ENCODE data around the gene PFKM.

The PFKM gene

GRCh38 chr12:48078901-48079300 is 40.3 kb upstream of the PFKM start:
- WGBS (ENCODE audit: extremely low coverage, insufficient coverage, insufficient read length) = no CpG with 5 or more reads among the region's 5 CpGs

GRCh38 chr12:48080285-48080684 is 38.9 kb upstream of the PFKM start:
- H2BK120ac ChIP-seq (ENCODE audit: insufficient read depth, low read length, poor library complexity) = no peak overlapping the region
- H3K23ac ChIP-seq (ENCODE audit: low read length) = no peak overlapping the region
- no peak overlapping the region for H4K8ac ChIP-seq (ENCODE audit: low read depth, low read length)

More at GRCh38 chr12:48078901-48079300, 40.3 kb upstream of the PFKM start:
- peak in 1 of 2 donors; percentile 12 for DNase-seq
- Histone ChIP-seq H2BK120ac (ENCODE audit: insufficient read depth, low read length, poor library complexity) (no peak overlapping the region), H3K4me3 (ENCODE audit: low read depth, low read length) (no peak overlapping the region), H2BK12ac (ENCODE audit: low read length) (no peak overlapping the region), H2AFZ (ENCODE audit: insufficient read depth, low read length, poor library complexity) (no peak overlapping the region), H3K18ac (ENCODE audit: low read length) (no peak overlapping the region), H3K14ac (ENCODE audit: low read length) (no peak overlapping the region), H3K9ac (ENCODE audit: low read length) (no peak overlapping the region), H3K4me2 (ENCODE audit: low read length) (no peak overlapping the region), H4K8ac (ENCODE audit: low read depth, low read length) (no peak overlapping the region), H3K79me2 (ENCODE audit: control insufficient read depth, insufficient read depth, low read length, poor library complexity) (no peaks in the 10 kb centered on the region), H4K91ac (ENCODE audit: low read depth, low read length) (no peak overlapping the region), H2AK5ac (ENCODE audit: low read length) (no peak overlapping the region), H3K4ac (ENCODE audit: low read depth, low read length) (no peak overlapping the region), H3K36me3 (ENCODE audit: control insufficient read depth in 1 of 2, insufficient read depth in 2 of 2, low read length in 2 of 2) (peaks cover 10 to 13% of the 10 kb centered on the region in 2 experiments), H4K12ac (ENCODE audit: low read depth, low read length) (no peak overlapping the region), H3K4me1 (ENCODE audit: control insufficient read depth in 1 of 2, insufficient read depth in 2 of 2, low read length in 2 of 2) (no peaks in the 10 kb centered on the region), H2BK5ac (ENCODE audit: low read depth, low read length, poor library complexity) (no peak overlapping the region), H3K27ac (ENCODE audit: low read depth, low read length) (no peak overlapping the region), H3K79me1 (ENCODE audit: low read length) (no peaks in the 10 kb centered on the region), H3K23ac (ENCODE audit: low read length) (no peak overlapping the region), H3K27me3 (ENCODE audit: insufficient read depth, low read length) (no peaks in the 10 kb centered on the region), H3K9me3 (ENCODE audit: insufficient read depth, low read depth, low read length) (no peaks in the 10 kb centered on the region)

GRCh38 chr12:48080821-48081220 is 38.3 kb upstream of the PFKM start:
- no peak overlapping the region for H3K4me2 ChIP-seq (ENCODE audit: low read length)
- H2AK5ac ChIP-seq (ENCODE audit: low read length) = no peak overlapping the region
- H3K4ac ChIP-seq (ENCODE audit: low read depth, low read length) = no peak overlapping the region
- WGBS (ENCODE audit: extremely low coverage, insufficient coverage, insufficient read length) = no CpG with 5 or more reads among the region's 3 CpGs
- H3K14ac ChIP-seq (ENCODE audit: low read length) = no peak overlapping the region
- H2AFZ ChIP-seq (ENCODE audit: insufficient read depth, low read length, poor library complexity) = no peak overlapping the region
- no peaks in the 10 kb centered on the region for H3K79me2 ChIP-seq (ENCODE audit: control insufficient read depth, insufficient read depth, low read length, poor library complexity)
- DNase-seq = no peak
- H3K9me3 ChIP-seq (ENCODE audit: insufficient read depth, low read depth, low read length) = no peaks in the 10 kb centered on the region
- peaks cover 13 to 17% of the 10 kb centered on the region in 2 experiments for H3K36me3 ChIP-seq (ENCODE audit: control insufficient read depth in 1 of 2, insufficient read depth in 2 of 2, low read length in 2 of 2)
- no peaks in the 10 kb centered on the region for H3K79me1 ChIP-seq (ENCODE audit: low read length)
- H3K27ac ChIP-seq (ENCODE audit: low read depth, low read length) = no peak overlapping the region
- no peak overlapping the region for H2BK12ac ChIP-seq (ENCODE audit: low read length)
- no peak overlapping the region for H3K4me3 ChIP-seq (ENCODE audit: low read depth, low read length)
- no peak overlapping the region for H4K12ac ChIP-seq (ENCODE audit: low read depth, low read length)
- no peak overlapping the region for H2BK5ac ChIP-seq (ENCODE audit: low read depth, low read length, poor library complexity)
- no peaks in the 10 kb centered on the region for H3K4me1 ChIP-seq (ENCODE audit: control insufficient read depth in 1 of 2, insufficient read depth in 2 of 2, low read length in 2 of 2)
- no peak overlapping the region for H3K23ac ChIP-seq (ENCODE audit: low read length)
- no peak overlapping the region for H2BK120ac ChIP-seq (ENCODE audit: insufficient read depth, low read length, poor library complexity)
- no peak overlapping the region for H3K18ac ChIP-seq (ENCODE audit: low read length)
- no peak overlapping the region for H4K8ac ChIP-seq (ENCODE audit: low read depth, low read length)
- no peak overlapping the region for H4K91ac ChIP-seq (ENCODE audit: low read depth, low read length)
- no peak overlapping the region for H3K9ac ChIP-seq (ENCODE audit: low read length)
- no peaks in the 10 kb centered on the region for H3K27me3 ChIP-seq (ENCODE audit: insufficient read depth, low read length)

More at GRCh38 chr12:48080285-48080684, 38.9 kb upstream of the PFKM start:
- no CpG with 5 or more reads among the region's 5 CpGs for WGBS (ENCODE audit: extremely low coverage, insufficient coverage, insufficient read length)
- Histone ChIP-seq H3K18ac (ENCODE audit: low read length) (no peak overlapping the region), H3K79me1 (ENCODE audit: low read length) (no peaks in the 10 kb centered on the region), H3K4me1 (ENCODE audit: control insufficient read depth in 1 of 2, insufficient read depth in 2 of 2, low read length in 2 of 2) (no peaks in the 10 kb centered on the region), H3K9me3 (ENCODE audit: insufficient read depth, low read depth, low read length) (no peaks in the 10 kb centered on the region), H3K4me3 (ENCODE audit: low read depth, low read length) (no peak overlapping the region), H2BK12ac (ENCODE audit: low read length) (no peak overlapping the region), H3K9ac (ENCODE audit: low read length) (no peak overlapping the region), H2BK5ac (ENCODE audit: low read depth, low read length, poor library complexity) (no peak overlapping the region), H3K36me3 (ENCODE audit: control insufficient read depth in 1 of 2, insufficient read depth in 2 of 2, low read length in 2 of 2) (peaks cover 11 to 15% of the 10 kb centered on the region in 2 experiments), H4K12ac (ENCODE audit: low read depth, low read length) (no peak overlapping the region), H3K79me2 (ENCODE audit: control insufficient read depth, insufficient read depth, low read length, poor library complexity) (no peaks in the 10 kb centered on the region), H3K14ac (ENCODE audit: low read length) (no peak overlapping the region), H4K91ac (ENCODE audit: low read depth, low read length) (no peak overlapping the region), H3K27ac (ENCODE audit: low read depth, low read length) (no peak overlapping the region), H3K27me3 (ENCODE audit: insufficient read depth, low read length) (no peaks in the 10 kb centered on the region), H2AK5ac (ENCODE audit: low read length) (no peak overlapping the region), H3K4ac (ENCODE audit: low read depth, low read length) (no peak overlapping the region), H3K4me2 (ENCODE audit: low read length) (no peak overlapping the region), H2AFZ (ENCODE audit: insufficient read depth, low read length, poor library complexity) (no peak overlapping the region)
- no peak for DNase-seq

GRCh38 chr12:48084066-48084465 is 35.1 kb upstream of the PFKM start:
- no peak overlapping the region for H3K14ac ChIP-seq (ENCODE audit: low read length)
- H4K8ac ChIP-seq (ENCODE audit: low read depth, low read length) = no peak overlapping the region
- no peak overlapping the region for H3K18ac ChIP-seq (ENCODE audit: low read length)
- no peaks in the 10 kb centered on the region for H3K9me3 ChIP-seq (ENCODE audit: insufficient read depth, low read depth, low read length)
- H3K27ac ChIP-seq (ENCODE audit: low read depth, low read length) = no peak overlapping the region
- H2AFZ ChIP-seq (ENCODE audit: insufficient read depth, low read length, poor library complexity) = no peak overlapping the region
- H3K27me3 ChIP-seq (ENCODE audit: insufficient read depth, low read length) = no peaks in the 10 kb centered on the region
- no peak overlapping the region for H2AK5ac ChIP-seq (ENCODE audit: low read length)
- no peaks in the 10 kb centered on the region for H3K4me1 ChIP-seq (ENCODE audit: control insufficient read depth in 1 of 2, insufficient read depth in 2 of 2, low read length in 2 of 2)
- H3K4me3 ChIP-seq (ENCODE audit: low read depth, low read length) = no peak overlapping the region
- H3K36me3 ChIP-seq (ENCODE audit: control insufficient read depth in 1 of 2, insufficient read depth in 2 of 2, low read length in 2 of 2) = peaks cover 13 to 23% of the 10 kb centered on the region in 2 experiments
- no peak overlapping the region for H2BK5ac ChIP-seq (ENCODE audit: low read depth, low read length, poor library complexity)
- H3K4me2 ChIP-seq (ENCODE audit: low read length) = no peak overlapping the region
- no CpG with 5 or more reads among the region's 1 CpG for WGBS (ENCODE audit: extremely low coverage, insufficient coverage, insufficient read length)
- no peak overlapping the region for H2BK120ac ChIP-seq (ENCODE audit: insufficient read depth, low read length, poor library complexity)
- H2BK12ac ChIP-seq (ENCODE audit: low read length) = no peak overlapping the region
- H3K9ac ChIP-seq (ENCODE audit: low read length) = no peak overlapping the region
- no peaks in the 10 kb centered on the region for H3K79me1 ChIP-seq (ENCODE audit: low read length)
- no peak overlapping the region for H4K12ac ChIP-seq (ENCODE audit: low read depth, low read length)
- H3K79me2 ChIP-seq (ENCODE audit: control insufficient read depth, insufficient read depth, low read length, poor library complexity) = no peaks in the 10 kb centered on the region
- H3K4ac ChIP-seq (ENCODE audit: low read depth, low read length) = no peak overlapping the region
- no peak overlapping the region for H4K91ac ChIP-seq (ENCODE audit: low read depth, low read length)
- no peak overlapping the region for H3K23ac ChIP-seq (ENCODE audit: low read length)
- peak in 1 of 2 donors; percentile 2 for DNase-seq

Measured in trophoblast cell (in vitro differentiated cells and primary cell).